B cell (primary cell): Measurements from ENCODE around the gene PARVB. TPM values are rescaled to one million over a fixed set of nuclear protein-coding genes. Genes with fewer than 3 reads are reported as not detected.

Source experiments
- ATAC-seq: fragments of 200-7000 bp; cut with Tn5 transposase; one replicate; pipeline ENCODE4 v1.10.0; 2021; ENCODE audit warnings: low read depth, mild to moderate bottlenecking, moderate number of reproducible peaks, moderate library complexity
- CTCF ChIA-PET: fragments of 350-600 bp; sonication (Branson Sonifier 250); formaldehyde crosslinking; loops from one replicate; lab custom pipeline; 2021; ENCODE audit warnings: antibody characterized with exemption, inconsistent platforms; lab: Charles Lee
- POLR2A ChIA-PET: fragments of 350-600 bp; sonication (Branson Sonifier 250); formaldehyde crosslinking; loops from one replicate; lab custom pipeline; 2021; ENCODE audit warnings: antibody characterized with exemption; lab: Charles Lee
- DNase-seq: peaks from one replicate; pipeline ENCODE4 v3.0.0; 2013
- H2AFZ ChIP-seq: 2 replicates; pipeline ENCODE4 v1.6.1; 2012; ENCODE audit warnings: mild to moderate bottlenecking, low read depth, low read length; ENCODE audit not compliant: insufficient read depth, poor library complexity, severe bottlenecking
- H3K27ac ChIP-seq, 2 donors: 1 replicate in 1 of 2; 2 replicates in 1 of 2; pipeline ENCODE4 v1.5.1; 2012 to 2013; ENCODE audit warnings: low read length in 2 of 2, mild to moderate bottlenecking in 2 of 2, moderate library complexity in 1 of 2
- H3K27me3 ChIP-seq, 4 experiments: fragments of 200-600 bp in 1 of 4; sonication (generic) in 1 of 4; replicated peaks in 1 of 4; 1 replicate in 2 of 4; 2 replicates in 2 of 4; pipeline versions ENCODE4 v1.6.1 to v1.7.0; 2013 to 2016; ENCODE audit warnings: low read length in 3 of 4, mild to moderate bottlenecking in 2 of 4, mixed read lengths in 1 of 4, moderate library complexity in 1 of 4; ENCODE audit not compliant: insufficient read depth in 4 of 4, control insufficient read depth in 3 of 4; ENCODE audit errors: control extremely low read depth in 1 of 4
- H3K36me3 ChIP-seq, 2 experiments: replicated peaks in 1 of 2; 1 replicate in 1 of 2; 2 replicates in 1 of 2; pipeline versions ENCODE4 v1.6.1 to v1.7.1; 2013; ENCODE audit warnings: low read length in 1 of 2; ENCODE audit not compliant: insufficient read depth in 2 of 2, control insufficient read depth in 1 of 2; ENCODE audit errors: control extremely low read depth in 1 of 2, extremely low read depth in 1 of 2
- H3K4me1 ChIP-seq, 2 donors: fragments of 200-600 bp in 1 of 2; sonication (generic) in 1 of 2; 1 replicate in 1 of 2; 2 replicates in 1 of 2; pipeline versions ENCODE4 v1.5.1 to v1.6.1; 2013 to 2017; ENCODE audit warnings: low read length in 2 of 2; ENCODE audit not compliant: control insufficient read depth in 2 of 2, insufficient read depth in 2 of 2
- H3K4me2 ChIP-seq: replicated peaks from 2 replicates; pipeline ENCODE3; 2012; ENCODE audit warnings: mild to moderate bottlenecking, low read depth, low read length; ENCODE audit not compliant: poor library complexity, severe bottlenecking
- H3K4me3 ChIP-seq, 5 experiments: fragments of 200-600 bp in 1 of 5; sonication (generic) in 1 of 5; 1 replicate in 3 of 5; 2 replicates in 2 of 5; pipeline versions ENCODE4 v1.5.1 to v1.7.0; 2011 to 2016; ENCODE audit warnings: low read length in 4 of 5, mild to moderate bottlenecking in 4 of 5, low read depth in 2 of 5, control low read depth in 1 of 5, moderate library complexity in 1 of 5; ENCODE audit not compliant: insufficient read depth in 1 of 5; ENCODE audit errors: control extremely low read depth in 1 of 5, extremely low read depth in 1 of 5
- H3K79me2 ChIP-seq: fragments of 200-600 bp; sonication (generic); one replicate; pipeline ENCODE4 v1.6.0; 2016; ENCODE audit warnings: low read length; ENCODE audit not compliant: control insufficient read depth, insufficient read depth
- H3K9ac ChIP-seq: fragments of 200-600 bp; sonication (generic); 2 replicates; pipeline ENCODE4 v1.6.1; 2017; ENCODE audit warnings: mild to moderate bottlenecking, low read length, moderate library complexity
- H3K9me3 ChIP-seq, 3 donors: one replicate each; pipeline versions ENCODE4 v1.6.1 to v1.7.1; 2013; ENCODE audit warnings: low read length in 2 of 3; ENCODE audit not compliant: control insufficient read depth in 2 of 3, insufficient read depth in 1 of 3; ENCODE audit errors: control extremely low read depth in 1 of 3
- H4K20me1 ChIP-seq: 2 replicates; pipeline ENCODE4 v1.6.0; 2012; ENCODE audit warnings: mild to moderate bottlenecking, low read length; ENCODE audit not compliant: insufficient read depth, control insufficient read depth, poor library complexity, severe bottlenecking
- H3K27ac Mint-ChIP-seq: one replicate; pipeline ENCODE4 v1.8.0; 2021; ENCODE audit warnings: mixed read lengths
- H3K27me3 Mint-ChIP-seq: one replicate; pipeline ENCODE4 v1.8.0; 2021; ENCODE audit warnings: mixed read lengths
- H3K4me1 Mint-ChIP-seq: one replicate; pipeline ENCODE4 v1.8.0; 2021; ENCODE audit warnings: mixed read lengths
- H3K4me3 Mint-ChIP-seq: one replicate; pipeline ENCODE4 v1.8.0; 2021; ENCODE audit warnings: mixed read lengths
- H3K9me3 Mint-ChIP-seq: one replicate; pipeline ENCODE4 v1.8.0; 2022; ENCODE audit warnings: mixed read lengths; ENCODE audit not compliant: insufficient read depth
- EZH2 ChIP-seq: IDR thresholded peaks from 2 replicates; pipeline ENCODE4 v1.6.1; 2012; ENCODE audit warnings: borderline replicate concordance, low read depth, mild to moderate bottlenecking, moderate library complexity, low read length; ENCODE audit not compliant: insufficient read depth, poor library complexity, severe bottlenecking
- WGBS: methylation state at CpG from one replicate; pipeline ENCODE4 v1.1.5; 2013; ENCODE audit warnings: missing lambda C conversion rate; ENCODE audit not compliant: insufficient coverage; 5-methylcytosine and 5-hydroxymethylcytosine counted together
- intact Hi-C: fragments of 100-400 bp; cut with micrococcal nuclease; formaldehyde crosslinking; loops from one replicate; pipeline ENCODE4 v1.10.0; 2022
- polyA plus RNA-seq: library from polyadenylated mRNA; depleted of rRNA; stranded (reverse); fragments of >200 nt; gene quantifications from 2 replicates; pipeline ENCODE4 v1.2.3, GENCODE V29; 2012
- total RNA-seq, 2 donors: library from RNA; stranded (reverse); fragments of 120-200 nt in 1 of 2; gene quantifications; 1 replicate in 1 of 2; 2 replicates in 1 of 2; pipeline versions ENCODE4 v1.2.3 to v1.2.4, GENCODE V29; 2013 to 2022
- TF ChIP-seq, protein P1 (sequence below): fragments of 200-600 bp; IDR thresholded peaks from one replicate; pipeline ENCODE4 v1.8.0; 2022; ENCODE audit warnings: antibody characterized with exemption, mild to moderate bottlenecking

Gene PARVB
- total and polyA plus RNA-seq, 2 donors (not counting 1 experiment from before 2014, with no cell fraction given): 48.0 to 49.4 TPM

DNA sequence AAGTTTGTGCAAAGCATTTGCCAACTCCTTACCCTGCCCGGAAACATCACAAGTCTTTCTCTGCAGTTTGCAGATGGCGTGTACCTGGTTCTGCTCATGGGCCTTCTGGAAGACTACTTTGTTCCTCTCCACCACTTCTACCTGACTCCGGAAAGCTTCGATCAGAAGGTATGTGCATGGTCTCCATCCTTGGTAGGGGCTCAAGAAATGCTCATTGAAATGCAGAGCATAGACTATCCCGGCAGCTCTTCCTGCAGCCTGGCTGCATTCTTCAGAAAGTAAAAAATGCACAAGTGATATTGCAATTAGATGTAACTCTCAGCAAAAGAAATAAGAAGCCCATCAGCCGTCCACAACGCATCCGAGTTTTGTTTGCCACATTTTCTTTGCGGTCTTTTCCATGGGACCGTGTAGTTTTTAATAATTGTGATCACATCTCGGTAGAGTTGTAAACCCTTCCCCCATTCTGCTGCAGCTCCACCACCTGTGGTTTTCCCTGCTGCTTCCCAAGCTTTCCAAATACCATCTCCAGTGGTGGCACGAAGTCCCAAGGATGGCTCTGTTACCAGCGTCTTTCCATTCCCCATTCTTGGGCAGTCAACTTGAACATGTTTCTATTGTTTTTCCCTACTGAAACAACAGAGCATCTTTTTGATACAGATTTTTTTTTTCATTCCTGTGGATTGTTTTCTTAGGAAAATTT is 134.0 kb downstream of the PARVB start:
- no peak for ATAC-seq
- Histone ChIP-seq H2AFZ (no peak overlapping the region), H3K9me3 (no peaks in the 10 kb centered on the region), H3K4me2 (no peak overlapping the region), H4K20me1 (no peaks in the 10 kb centered on the region), H3K79me2 (no peaks in the 10 kb centered on the region), H3K27me3 (no peaks in the 10 kb centered on the region), H3K27ac (no peak overlapping the region), H3K9ac (no peak overlapping the region), H3K36me3 (peaks cover 0 to 20% of the 10 kb centered on the region in 2 experiments), H3K4me3 (no peak overlapping the region), H3K4me1 (no peaks in the 10 kb centered on the region)
- intact Hi-C loops: no loop called here
- DNase-seq: no peak
- 95% methylated on average over 11 of the region's 13 CpGs for WGBS
- POLR2A ChIA-PET: no interaction called here
- TF ChIP-seq EZH2: no peak
- TF ChIP-seq, protein P1, sequence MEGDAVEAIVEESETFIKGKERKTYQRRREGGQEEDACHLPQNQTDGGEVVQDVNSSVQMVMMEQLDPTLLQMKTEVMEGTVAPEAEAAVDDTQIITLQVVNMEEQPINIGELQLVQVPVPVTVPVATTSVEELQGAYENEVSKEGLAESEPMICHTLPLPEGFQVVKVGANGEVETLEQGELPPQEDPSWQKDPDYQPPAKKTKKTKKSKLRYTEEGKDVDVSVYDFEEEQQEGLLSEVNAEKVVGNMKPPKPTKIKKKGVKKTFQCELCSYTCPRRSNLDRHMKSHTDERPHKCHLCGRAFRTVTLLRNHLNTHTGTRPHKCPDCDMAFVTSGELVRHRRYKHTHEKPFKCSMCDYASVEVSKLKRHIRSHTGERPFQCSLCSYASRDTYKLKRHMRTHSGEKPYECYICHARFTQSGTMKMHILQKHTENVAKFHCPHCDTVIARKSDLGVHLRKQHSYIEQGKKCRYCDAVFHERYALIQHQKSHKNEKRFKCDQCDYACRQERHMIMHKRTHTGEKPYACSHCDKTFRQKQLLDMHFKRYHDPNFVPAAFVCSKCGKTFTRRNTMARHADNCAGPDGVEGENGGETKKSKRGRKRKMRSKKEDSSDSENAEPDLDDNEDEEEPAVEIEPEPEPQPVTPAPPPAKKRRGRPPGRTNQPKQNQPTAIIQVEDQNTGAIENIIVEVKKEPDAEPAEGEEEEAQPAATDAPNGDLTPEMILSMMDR: no peak
- H3K4me3 Mint-ChIP-seq: no peak overlapping the region
- H3K4me1 Mint-ChIP-seq: no peaks in the 10 kb centered on the region
- CTCF ChIA-PET: no interaction called here
- H3K27me3 Mint-ChIP-seq: no peaks in the 10 kb centered on the region
- H3K9me3 Mint-ChIP-seq: no peaks in the 10 kb centered on the region
- H3K27ac Mint-ChIP-seq: no peak overlapping the region

DNA sequence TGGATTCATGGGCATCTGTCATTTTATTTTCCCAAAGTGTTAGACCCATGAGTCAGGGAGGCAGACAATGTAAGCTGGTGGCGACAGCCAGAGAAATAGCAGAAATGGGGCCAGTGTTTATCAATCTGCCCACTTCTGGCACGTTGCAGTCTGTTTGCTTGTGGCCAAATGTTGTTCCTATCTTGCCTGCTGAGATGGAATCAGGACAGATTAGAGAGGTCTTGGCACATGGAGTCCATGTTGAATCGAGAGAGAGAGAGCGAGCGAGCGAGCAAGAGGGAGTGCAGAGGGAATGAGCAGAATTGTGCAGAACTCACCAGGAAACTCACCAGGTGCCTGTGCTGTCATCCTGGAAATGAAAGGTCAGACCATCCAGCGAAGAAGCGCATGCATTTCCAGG is 134.7 kb downstream of the PARVB start:
- H3K4me3 Mint-ChIP-seq: no peak overlapping the region

More for the DNA sequence above, 134.7 kb downstream of the PARVB start:
- no peaks in the 10 kb centered on the region for H3K27me3 ChIP-seq
- POLR2A ChIA-PET: no interaction called here
- H3K4me1 ChIP-seq: no peaks in the 10 kb centered on the region
- TF ChIP-seq, protein P1: no peak
- no peak for TF ChIP-seq EZH2
- no peaks in the 10 kb centered on the region for H3K79me2 ChIP-seq
- no peaks in the 10 kb centered on the region for H4K20me1 ChIP-seq
- no peak overlapping the region for H3K4me3 ChIP-seq
- no peak overlapping the region for H3K9ac ChIP-seq
- Mint-ChIP-seq H3K27me3 (no peaks in the 10 kb centered on the region), H3K27ac (no peak overlapping the region), H3K4me1 (no peaks in the 10 kb centered on the region), H3K9me3 (no peaks in the 10 kb centered on the region)
- peaks cover 0 to 22% of the 10 kb centered on the region in 2 experiments for H3K36me3 ChIP-seq
- H3K27ac ChIP-seq: no peak overlapping the region
- no peaks in the 10 kb centered on the region for H3K9me3 ChIP-seq
- H2AFZ ChIP-seq: no peak overlapping the region
- CTCF ChIA-PET: no interaction called here
- no peak for DNase-seq
- H3K4me2 ChIP-seq: no peak overlapping the region
- 96% methylated on average over 8 of the region's 8 CpGs for WGBS
- intact Hi-C loops: no loop called here
- no peak for ATAC-seq
